HG03432 (cell line): Measurements from ENCODE around the gene AMMECR1.
"Not testable (repeated sequence)": the region's sequence is repeated elsewhere in the genome, so short reads cannot be mapped to it uniquely, and the experiment has no call there.

Source experiments
- ATAC-seq: cut with Tn5 transposase; IDR thresholded peaks from one replicate; pipeline ENCODE4 v1.9.1; 2021; ENCODE audit warnings: mild to moderate bottlenecking, moderate library complexity; ENCODE audit not compliant: unreplicated experiment

AMMECR1 gene

DNA sequence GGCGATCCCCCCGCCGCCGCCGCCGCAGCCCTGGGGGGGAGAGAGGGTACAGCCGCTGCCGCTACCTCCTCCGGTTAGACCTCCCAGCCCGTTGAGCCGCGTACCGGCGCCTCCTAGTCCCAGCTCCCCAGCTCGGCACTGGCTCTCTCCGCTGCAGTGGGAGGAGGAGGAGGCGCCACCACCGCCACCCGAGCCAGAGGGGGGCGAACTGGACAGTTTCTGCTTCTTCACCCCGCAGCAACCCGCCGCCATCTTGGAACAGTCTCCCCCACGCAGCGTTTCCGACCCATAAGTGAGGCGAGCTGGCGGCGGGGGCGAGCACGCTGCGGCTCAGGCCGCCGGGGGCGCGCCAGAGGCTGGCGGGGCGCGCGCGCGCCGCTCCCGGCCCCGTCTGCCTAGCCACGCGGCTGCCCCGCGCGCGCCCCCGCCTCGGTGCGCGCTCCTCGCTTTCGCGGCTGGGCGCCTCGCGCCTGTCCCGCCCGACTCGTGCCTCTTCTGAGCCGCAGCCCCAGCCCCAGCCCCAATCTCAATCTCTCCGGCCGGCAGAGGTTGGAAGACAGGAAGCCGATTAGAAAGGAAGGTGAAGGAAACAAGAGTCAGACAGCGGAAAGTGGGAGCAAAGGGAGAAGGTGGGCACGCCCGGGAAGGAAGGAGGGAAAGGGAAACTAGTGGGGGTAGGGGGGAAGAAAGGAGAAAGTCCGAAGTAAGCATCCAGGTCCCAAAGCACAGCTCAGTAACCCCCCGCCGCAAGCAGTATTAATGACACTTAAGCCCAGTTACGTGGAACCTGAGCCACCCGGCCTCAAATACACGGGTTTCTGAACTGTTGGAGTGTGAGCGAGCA lies at the start of gene AMMECR1:
TSS of gene AMMECR1 (minus strand) at position 266 of the 844 bp plus-strand sequence. CDS start at position 252, 14 bp downstream.
- peak; percentile 83 for ATAC-seq

DNA sequence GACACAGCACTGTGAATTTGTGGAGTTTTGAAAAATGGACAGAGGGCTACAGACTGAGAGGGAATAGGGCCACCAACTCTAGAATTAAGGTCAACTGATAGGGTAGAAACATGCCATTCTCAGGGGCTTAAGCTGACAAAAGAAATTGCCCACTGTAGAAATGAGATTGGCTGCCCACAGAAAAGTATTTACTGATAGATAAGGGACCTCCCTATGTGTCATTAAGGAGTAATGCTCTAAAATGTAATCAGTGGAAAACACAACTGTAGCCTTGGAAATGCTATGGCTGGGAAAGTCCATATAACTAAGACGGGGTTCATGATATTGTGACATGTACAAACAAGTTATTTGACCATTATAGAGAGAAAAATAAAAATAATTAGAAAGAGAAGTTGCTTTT lies 45.4 kb upstream of the AMMECR1 start:
- no peak for ATAC-seq

DNA sequence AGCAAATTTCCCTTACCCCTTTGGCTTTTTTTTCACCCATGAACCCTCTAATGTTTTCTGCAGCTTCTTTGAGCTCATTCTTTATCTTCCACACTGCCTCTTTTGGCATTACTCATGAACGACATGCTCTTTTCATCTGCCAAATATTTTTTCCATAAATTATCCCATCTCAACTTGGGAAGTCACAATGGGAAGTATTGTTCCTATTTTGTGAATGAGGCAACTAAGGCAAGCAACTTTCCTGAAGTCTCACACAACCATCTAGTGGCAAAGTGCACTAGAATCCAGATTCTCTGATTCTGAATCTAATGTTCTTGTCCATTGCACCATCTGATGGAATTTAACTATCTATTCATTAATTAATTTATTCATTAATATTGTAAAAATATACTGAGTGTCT lies 41.4 kb upstream of the AMMECR1 start:
- no peak for ATAC-seq

DNA sequence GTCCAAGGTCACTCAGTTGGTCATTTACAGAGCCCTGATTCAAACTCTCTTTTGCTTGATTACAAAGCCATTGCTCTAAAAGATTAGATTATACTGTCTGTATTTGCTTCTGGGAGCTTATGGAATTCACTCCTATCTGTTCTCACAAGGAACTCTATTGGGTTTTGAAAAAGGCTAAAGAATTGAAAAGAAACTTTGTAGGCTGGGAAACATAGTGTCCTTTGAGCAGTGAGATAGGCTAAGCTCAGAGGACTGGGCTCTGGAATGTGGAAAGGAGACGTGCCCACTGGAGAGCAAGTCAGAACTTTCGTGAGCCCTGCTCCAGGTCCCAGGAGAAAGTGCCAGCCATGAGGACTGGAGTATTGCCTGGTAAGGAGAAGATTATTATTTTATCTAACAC lies 40.7 kb upstream of the AMMECR1 start, which contains the start of gene RTL9:
TSS of gene RTL9 (plus strand) at position 301 of the 400 bp plus-strand sequence. CDS start 91,770 bp downstream, outside the sequence.
- no peak for ATAC-seq

DNA sequence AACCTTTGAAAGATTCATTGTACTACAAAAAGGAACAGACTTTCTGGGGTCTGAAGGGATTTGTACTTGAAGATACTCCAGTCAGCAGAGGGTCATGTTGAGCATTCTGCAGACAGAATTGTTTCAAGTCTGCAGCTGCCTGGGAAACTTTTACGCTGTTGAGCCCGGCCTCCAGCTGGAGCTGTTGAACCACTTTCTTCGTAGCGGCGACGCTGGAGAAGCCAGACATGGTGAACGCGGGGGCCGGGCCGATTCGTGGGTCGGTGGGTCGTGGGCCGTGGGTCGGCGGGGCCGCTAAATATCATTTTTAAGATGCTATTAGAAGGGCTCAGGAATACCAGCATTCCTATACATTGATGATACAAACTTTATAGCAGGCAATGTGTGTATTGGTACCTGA lies 28.8 kb upstream of the AMMECR1 start:
- no peak for ATAC-seq

DNA sequence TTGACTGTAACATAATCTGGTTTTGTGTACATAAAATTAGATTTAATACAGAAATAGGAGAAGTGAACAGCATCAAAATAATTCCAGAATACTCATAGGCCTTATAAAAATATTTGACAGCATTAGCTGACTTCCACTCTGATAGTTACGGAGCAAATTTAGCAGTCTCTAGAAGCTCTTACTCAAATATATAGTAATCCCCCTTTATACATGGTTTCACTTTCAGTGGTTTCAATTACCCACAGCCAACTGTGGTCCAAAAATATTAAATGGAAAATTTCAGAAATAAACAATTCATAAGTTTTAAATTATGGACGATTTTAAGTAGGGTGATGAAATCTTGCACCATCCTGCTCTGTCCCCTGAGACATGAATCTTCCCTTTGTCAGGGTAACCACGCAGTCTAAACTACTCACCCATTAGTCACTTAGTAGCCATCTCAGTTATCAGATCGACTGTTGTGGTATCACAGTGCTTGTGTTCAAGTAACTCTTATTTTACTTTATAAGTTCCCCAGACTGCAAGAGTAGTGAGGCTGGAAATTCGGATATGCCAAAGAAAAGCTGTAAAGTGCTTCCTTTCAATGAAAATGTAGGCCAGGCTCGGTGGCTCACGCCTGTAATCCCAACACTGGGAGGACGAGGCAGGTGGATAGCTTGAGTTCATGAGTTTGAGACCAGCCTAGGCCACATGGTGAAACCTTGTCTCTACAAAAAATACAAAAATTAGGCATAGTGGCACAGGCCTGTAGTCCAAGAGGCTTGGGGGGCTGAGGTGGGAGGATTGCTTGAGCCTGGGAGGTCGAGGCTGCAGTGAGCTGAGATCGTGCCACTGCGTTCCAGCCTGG lies 23.5 kb upstream of the AMMECR1 start:
- ATAC-seq = peak; percentile 97

DNA sequence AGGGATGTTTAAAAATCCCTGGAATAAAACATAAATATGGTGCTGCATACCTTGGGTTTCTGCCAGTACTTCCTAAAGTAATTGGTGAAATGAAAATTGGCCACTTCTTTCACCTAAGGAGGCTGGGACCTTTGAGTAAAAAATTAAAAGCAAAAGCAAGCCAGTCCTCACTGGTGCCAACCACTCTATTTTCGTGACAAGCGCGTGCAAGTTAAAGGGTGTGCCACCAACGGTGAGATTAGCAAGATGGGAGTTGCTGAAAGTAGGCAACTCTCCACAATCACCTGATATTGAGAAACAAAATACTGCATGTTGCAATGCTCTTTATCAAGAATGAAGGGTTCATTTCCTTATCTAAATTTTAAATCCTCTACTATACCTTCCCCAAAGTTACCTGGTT lies 21.1 kb upstream of the AMMECR1 start:
- no peak for ATAC-seq

DNA sequence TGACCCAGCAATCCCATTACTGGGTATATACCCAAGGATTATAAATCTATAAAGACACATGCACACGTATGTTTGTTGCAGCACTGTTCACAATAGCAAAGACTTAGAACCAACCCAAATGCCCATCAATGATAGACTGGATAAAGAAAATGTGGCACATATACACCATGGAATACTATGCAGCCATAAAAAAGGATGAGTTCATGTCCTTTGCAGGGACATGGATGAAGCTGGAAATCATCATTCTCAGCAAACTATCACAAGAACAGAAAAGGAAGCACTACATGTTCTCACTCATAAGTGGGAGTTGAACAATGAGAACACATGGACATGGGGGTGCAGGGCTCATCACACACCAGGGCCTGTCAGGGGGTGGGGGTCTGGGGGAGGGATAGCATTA lies 15.6 kb upstream of the AMMECR1 start:
- not testable (repeated sequence) for ATAC-seq

DNA sequence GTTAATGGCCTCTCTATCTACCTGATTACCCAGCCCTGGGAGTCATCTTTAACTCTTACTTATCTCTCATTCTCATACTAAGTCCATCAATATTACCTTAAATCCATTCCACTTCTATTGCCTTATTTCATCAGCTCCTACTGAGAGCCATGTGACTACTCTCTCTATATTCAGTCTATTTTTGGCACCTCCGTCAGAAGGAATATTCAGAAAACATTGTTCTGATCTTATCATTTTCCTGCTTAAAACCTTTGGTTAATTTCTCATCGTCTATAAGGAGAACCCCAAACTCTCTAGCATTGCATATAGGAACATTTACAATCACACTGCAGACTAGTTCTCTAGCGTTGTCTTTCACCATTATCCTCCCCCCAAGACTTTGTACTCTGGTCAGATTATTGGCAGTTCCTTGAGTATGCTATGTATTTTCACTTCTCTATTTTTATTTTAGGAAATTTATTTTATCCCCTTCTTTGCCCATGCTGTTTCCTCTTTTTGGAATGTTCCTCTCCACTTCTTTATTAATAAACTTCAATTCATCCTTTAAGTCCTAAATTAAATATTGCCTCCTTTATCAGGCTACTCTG lies 13.7 kb upstream of the AMMECR1 start:
- ATAC-seq = no peak

DNA sequence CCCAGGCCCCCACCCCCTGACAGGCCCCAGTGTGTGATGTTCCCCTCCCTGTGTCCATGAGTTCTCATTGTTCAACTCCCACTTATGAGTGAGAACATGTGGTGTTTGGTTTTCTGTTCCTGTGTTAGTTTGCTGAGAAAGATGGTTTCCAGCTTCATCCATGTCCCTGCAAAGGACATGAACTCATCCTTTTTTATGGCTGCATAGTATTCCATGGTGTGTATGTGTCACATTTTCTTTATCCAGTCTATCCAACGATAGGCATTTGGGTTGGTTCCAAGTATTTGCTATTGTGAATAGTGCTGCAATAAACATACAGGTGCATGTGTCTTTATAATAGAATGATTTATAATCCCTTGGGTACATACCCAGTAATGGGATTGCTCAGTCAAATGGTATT lies 10.7 kb upstream of the AMMECR1 start:
- ATAC-seq = not testable (repeated sequence)

DNA sequence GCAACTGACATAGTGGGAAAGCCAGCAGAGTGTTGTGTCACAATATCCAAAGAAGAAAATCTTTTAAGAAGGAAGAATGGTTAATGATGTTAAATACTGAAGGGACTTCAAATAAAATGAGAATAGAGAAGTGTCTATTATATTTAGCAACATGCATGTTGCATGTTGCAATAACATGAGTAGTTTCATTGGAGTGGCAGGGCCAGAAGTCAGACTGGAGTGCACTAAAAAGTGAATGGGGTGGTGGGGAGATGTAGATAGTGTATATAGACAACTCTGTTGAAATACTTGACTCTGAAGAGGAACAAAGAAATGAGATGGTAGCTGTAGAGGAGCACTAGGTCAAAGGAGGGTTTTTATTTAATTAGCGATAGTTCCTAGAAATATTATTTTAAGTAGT lies 9.5 kb upstream of the AMMECR1 start:
- no peak for ATAC-seq

DNA sequence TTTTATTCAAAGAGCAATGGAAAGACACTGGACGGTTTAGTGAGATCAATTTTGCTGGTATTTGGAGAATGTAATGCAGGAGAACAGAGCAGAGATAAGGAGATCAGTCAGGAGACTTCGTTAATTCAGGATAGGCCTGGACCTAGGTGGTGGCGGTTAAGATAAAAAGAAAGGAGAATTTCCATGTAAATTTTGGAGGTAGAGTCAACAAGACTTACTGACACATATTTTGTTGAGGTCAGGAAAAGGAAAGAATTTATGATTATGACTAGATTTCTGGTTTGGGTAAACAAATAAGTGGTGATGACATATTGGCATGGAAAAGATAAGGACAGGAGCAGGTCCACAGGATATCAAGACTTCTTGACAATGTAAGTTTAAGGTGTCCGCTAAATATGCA lies 8.8 kb upstream of the AMMECR1 start:
- ATAC-seq = no peak

DNA sequence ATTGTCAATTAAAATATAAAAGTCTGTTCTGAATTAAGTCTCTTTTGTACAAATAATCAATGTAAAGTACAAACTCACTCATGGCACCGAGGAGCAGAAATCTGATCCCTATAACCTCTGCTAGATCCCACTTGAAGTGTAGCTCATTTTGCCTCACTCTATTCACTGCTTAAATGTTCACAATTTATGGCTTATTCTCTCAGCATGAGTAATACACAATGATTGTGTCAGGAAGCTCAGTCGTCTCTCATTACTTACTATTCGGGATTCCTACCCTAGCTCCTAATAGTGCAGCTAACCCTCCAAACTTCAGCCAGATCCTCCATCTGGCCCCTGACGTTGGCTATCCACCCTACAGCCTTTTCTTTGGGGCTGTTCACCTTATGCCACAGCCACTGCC lies 4.7 kb upstream of the AMMECR1 start:
- no peak for ATAC-seq

DNA sequence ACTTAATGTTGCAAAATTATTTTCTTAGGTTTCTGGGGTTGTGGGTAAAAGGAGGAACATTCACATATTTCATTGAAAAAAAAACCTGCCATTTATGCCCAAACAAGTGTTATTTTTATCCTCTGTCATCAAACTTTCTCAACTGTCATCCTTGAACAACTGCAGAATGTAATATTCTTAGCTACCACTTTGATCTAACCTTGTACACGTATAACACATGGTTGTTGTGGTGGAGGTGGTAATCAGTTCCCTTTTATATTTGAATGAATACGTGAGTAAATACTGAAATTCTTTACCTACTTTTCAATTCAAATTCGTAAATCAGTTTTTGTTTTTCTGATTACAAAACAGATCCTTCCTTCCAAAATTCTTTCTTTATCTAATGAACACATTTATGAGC lies 3.8 kb upstream of the AMMECR1 start:
- no peak for ATAC-seq

DNA sequence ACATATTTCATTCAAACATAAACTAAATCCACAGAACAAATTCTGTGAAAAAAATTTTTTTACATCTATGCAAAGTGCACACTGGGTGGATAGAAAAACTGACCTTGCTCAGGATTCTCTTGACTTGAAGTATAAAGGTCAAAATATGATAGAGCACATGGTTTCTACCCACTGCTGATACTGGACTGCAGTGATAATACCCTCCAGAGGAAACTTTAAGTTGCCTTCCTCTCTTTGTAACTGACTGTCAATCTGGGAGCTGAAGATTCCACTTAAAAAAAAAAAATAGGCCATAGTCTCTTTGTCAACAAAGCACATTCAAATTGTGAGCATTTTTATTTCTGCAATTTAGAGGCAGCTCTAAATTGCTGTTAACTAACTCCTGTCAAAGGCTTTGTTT lies 3.2 kb upstream of the AMMECR1 start:
- ATAC-seq = no peak

DNA sequence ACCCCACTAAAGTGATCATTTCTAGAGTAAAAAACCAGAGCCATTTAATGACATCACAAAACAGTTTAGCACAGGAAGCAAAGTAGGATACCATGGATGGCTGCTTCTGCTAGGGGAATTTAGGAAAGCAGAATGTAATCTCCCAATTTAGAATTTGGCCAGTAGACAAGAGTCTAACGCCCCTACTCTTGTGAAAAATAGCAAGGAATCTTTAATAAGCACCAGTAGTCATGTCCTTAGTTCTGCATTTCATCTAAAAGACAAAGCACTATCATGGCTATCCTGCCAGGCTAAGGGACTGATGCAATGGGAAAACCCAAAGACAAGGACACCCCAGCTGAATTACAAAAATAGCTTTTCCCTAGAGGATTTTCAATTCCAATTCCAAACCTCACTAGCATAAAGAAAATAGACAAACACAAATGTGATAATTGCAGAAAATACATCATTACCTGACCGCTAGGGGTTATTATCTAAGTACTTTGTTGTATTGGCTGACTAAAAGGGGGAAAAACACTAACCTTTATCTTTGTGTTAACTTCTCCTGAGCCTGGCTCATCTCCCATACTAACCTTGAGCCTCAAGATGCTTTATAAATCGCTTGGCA lies 2.6 kb upstream of the AMMECR1 start:
- no peak for ATAC-seq

DNA sequence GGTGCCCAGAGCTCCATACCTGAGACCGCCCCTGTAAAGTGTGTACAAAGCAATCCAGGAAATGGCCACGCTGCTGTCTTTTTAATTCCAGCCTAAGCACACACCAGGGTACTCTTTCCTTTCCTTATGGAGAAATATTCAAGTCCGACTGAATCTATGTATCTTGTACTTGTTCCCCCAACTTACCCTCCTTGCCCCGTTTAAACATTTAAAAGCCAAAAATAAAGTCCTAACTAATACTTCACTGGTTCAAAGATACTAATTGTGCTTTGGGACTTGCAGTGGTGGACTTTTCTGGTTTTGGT lies 731 bp upstream of the AMMECR1 start:
- peak; percentile 9 for ATAC-seq

DNA sequence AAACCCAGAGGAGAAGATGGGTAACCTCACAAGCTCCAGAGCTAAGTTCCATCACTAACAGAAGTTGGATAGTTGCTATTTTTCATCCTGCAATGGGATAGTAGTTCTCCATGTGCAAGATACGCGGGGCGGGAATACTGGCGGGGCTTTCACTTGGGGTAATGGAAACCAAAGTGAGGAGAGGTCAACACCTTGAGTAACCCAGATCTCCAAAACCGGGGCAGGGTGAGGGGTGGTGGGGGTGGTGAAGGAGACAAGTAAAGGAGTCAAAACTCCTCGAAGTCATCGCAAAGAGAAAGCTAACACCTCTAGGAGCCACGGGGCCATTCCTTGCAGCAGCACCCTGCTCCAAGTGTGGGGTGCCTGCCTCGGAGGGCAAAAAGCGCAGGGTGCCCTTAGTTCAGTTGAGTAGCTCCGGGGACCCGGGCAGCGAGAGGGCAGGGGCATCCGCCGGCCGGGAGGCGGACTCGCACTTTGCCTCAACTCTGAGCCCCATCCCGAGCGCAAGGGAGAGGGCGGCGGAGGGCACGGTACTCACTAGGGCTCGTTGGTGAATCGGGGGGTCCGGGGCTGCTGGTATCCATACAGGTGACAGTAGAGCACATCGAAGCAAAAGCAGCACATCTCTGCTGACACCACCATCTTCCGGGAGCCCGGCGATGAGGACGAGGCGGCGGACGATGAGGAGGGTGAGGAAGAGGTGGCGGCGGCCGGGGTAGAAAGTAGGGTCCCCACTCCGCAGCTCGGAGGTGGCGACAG lies 645 bp downstream of the AMMECR1 start:
- peak; percentile 19 for ATAC-seq

DNA sequence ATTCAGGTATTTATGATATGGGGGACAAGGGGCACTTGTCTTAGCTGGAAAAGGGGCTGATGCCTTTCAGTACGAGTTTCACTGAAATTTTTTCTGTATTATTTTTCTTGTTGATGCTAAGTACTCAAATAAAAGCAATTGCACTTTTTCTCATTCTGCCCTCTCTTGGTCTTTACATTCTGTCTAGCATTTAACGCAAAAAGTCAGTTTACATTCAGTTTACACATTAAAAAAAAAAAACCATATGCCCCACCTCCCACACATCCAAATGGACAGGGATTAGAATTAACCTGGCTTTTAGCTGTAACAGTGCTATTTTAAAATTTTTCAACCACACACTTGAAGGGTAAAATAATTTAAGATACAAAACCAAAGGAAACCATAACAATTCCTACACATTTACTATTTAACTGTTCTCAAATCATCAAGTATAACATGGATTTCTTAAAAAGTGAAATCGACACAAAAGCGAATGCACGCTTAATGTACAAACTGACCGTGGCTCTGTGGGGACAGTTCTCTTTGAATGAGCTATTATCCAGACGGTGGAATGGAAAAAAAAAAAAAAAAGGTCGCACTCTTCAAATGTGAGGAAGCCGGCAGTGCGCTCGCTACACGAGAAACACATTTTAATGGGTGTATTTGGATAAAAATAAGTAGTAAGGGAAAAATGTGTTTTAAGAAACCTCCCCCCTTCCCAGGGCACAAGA lies 1.4 kb downstream of the AMMECR1 start:
- no peak for ATAC-seq

DNA sequence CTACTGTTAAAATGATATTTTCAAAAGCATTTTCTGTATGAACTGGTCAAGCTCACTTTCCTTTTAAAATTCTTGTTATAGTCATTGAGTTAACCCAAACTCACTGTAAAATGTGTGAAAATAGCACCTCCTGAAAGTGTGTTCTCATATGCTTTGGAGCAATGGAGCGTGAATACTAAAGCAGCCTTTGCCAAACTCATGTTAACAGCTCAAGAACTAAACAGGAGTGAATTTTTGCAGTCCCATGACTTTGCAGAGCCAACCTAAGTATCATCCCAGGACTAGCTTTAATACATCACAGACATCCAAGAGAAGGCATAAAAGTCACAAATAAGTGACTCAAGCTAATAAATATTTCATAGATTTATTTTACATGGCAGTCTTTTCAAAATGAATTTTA lies 2.3 kb downstream of the AMMECR1 start:
- ATAC-seq = peak; percentile 25
